Midbrain (tissue), 1 donor: ENCODE measurements around the gene PCED1A.
"Not testable (repeated sequence)": the region's sequence is repeated elsewhere in the genome, so short reads cannot be mapped to it uniquely, and the experiment has no call there.

Experiments used
- DNase-seq: peaks from one replicate; lab custom pipeline; 2025; lab: John Stamatoyannopoulos, UW

Gene PCED1A

GRCh38 chr20:2829376-2829775 lies 11.1 kb downstream of the PCED1A start:
- DNase-seq: no peak

- DNase-seq: no peak
Observed at GRCh38 chr20:2826655-2827054, 13.8 kb downstream of the PCED1A start.

GRCh38 chr20:2825761-2826160 lies 14.7 kb downstream of the PCED1A start:
- no peak for DNase-seq

GRCh38 chr20:2822073-2822472 lies 18.4 kb downstream of the PCED1A start:
- DNase-seq: no peak

GRCh38 chr20:2820896-2821869 lies 19.3 kb downstream of the PCED1A start:
- DNase-seq: no peak

GRCh38 chr20:2820084-2820895 lies 20.2 kb downstream of the PCED1A start:
- DNase-seq: no peak

- DNase-seq: no peak
Observed at GRCh38 chr20:2817891-2818595, 22.4 kb downstream of the PCED1A start.

GRCh38 chr20:2817341-2817726 lies 23.1 kb downstream of the PCED1A start:
- no peak for DNase-seq

- no peak for DNase-seq
Observed at GRCh38 chr20:2816583-2817340, 23.7 kb downstream of the PCED1A start.

GRCh38 chr20:2816030-2816582 lies 24.3 kb downstream of the PCED1A start, which contains the start of gene TMEM239:
Gene TMEM239 (plus strand): TSS chr20:2816364. CDS start chr20:2816555, 191 bp downstream.
- DNase-seq: no peak

- DNase-seq: no peak
Observed at GRCh38 chr20:2815242-2815900, 25.1 kb downstream of the PCED1A start.

GRCh38 chr20:2814587-2815051 lies 25.8 kb downstream of the PCED1A start, which contains the start of gene C20orf141:
Gene C20orf141 (plus strand): TSS chr20:2814987. CDS start chr20:2815185, 198 bp downstream.
- no peak for DNase-seq

- no peak for DNase-seq
Observed at GRCh38 chr20:2814076-2814475, 26.4 kb downstream of the PCED1A start.

- DNase-seq: no peak
Observed at GRCh38 chr20:2812189-2812588, 28.3 kb downstream of the PCED1A start.

GRCh38 chr20:2809690-2810089 lies 30.8 kb downstream of the PCED1A start:
- DNase-seq: no peak

GRCh38 chr20:2807929-2808328 lies 32.5 kb downstream of the PCED1A start:
- not testable (repeated sequence) for DNase-seq

- no peak for DNase-seq
Observed at GRCh38 chr20:2807019-2807418, 33.4 kb downstream of the PCED1A start.

- no peak for DNase-seq
Observed at GRCh38 chr20:2806351-2806701, 34.1 kb downstream of the PCED1A start.

- DNase-seq: no peak
Observed at GRCh38 chr20:2805689-2806350, 34.6 kb downstream of the PCED1A start.
